HepG2 (cell line): ENCODE data around the gene AAMP. TPM values are rescaled to one million over a fixed set of nuclear protein-coding genes. Genes with fewer than 3 reads are reported as not detected.
A peak's percentile ranks its signal among the peaks of the same experiment; 100 is the strongest.

ENCODE experiments used
- ATF5 ChIP-seq: sonication (generic); formaldehyde crosslinking; IDR thresholded peaks from 2 replicates; pipeline ENCODE4 v1.4.0; 2020; ENCODE audit warnings: mild to moderate bottlenecking, low read depth, missing genetic modification reagents
- E2F5 ChIP-seq: sonication (generic); formaldehyde crosslinking; conservative IDR thresholded peaks from 2 replicates; pipeline ENCODE4 v1.4.0; 2020; ENCODE audit warnings: missing genetic modification reagents
- GPN1 ChIP-seq: sonication (generic); formaldehyde crosslinking; IDR thresholded peaks from 2 replicates; pipeline ENCODE4 v1.5.1; 2020; ENCODE audit warnings: missing genetic modification reagents, borderline replicate concordance
- GZF1 ChIP-seq: sonication (generic); formaldehyde crosslinking; IDR thresholded peaks from 2 replicates; pipeline ENCODE4 v1.5.1; 2020; ENCODE audit warnings: mild to moderate bottlenecking, missing genetic modification reagents
- HNF4A ChIP-seq: sonication (generic); formaldehyde crosslinking; IDR thresholded peaks from 2 replicates; pipeline ENCODE4 v1.4.0; 2020; ENCODE audit warnings: missing genetic modification reagents
- KLF13 ChIP-seq: sonication (generic); formaldehyde crosslinking; IDR thresholded peaks from 2 replicates; pipeline ENCODE4 v1.4.0; 2020; ENCODE audit warnings: mild to moderate bottlenecking, missing genetic modification reagents
- PAXIP1 ChIP-seq: sonication (generic); formaldehyde crosslinking; conservative IDR thresholded peaks from 2 replicates; pipeline ENCODE4 v1.4.0; 2020; ENCODE audit warnings: mild to moderate bottlenecking, missing genetic modification reagents, moderate library complexity
- PHF8 ChIP-seq: sonication (generic); formaldehyde crosslinking; IDR thresholded peaks from 2 replicates; pipeline ENCODE4 v1.5.0; 2020; ENCODE audit warnings: missing genetic modification reagents
- PLSCR1 ChIP-seq: sonication (generic); formaldehyde crosslinking; IDR thresholded peaks from 2 replicates; pipeline ENCODE4 v1.5.0; 2020; ENCODE audit warnings: missing genetic modification reagents, mild to moderate bottlenecking, borderline replicate concordance
- ZFYVE20 ChIP-seq: sonication (generic); formaldehyde crosslinking; IDR thresholded peaks from 2 replicates; pipeline ENCODE4 v1.8.0; 2023; ENCODE audit warnings: low read depth, mild to moderate bottlenecking, moderate library complexity, missing genetic modification reagents, borderline replicate concordance
- ZMYM3 ChIP-seq: sonication (generic); formaldehyde crosslinking; IDR thresholded peaks from 2 replicates; pipeline ENCODE4 v1.5.1; 2020; ENCODE audit warnings: mild to moderate bottlenecking, missing genetic modification reagents
- ZNF772 ChIP-seq: sonication (generic); formaldehyde crosslinking; IDR thresholded peaks from 2 replicates; pipeline ENCODE4 v1.5.0; 2020; ENCODE audit warnings: mild to moderate bottlenecking, missing genetic modification reagents
- polyA plus RNA-seq, 8 experiments: library from polyadenylated mRNA; depleted of rRNA in 3 of 8; stranded (reverse) in 7 of 8; unstranded in 1 of 8; fragments of >200 nt; fragmentation: Illumina TruSeq in 4 of 8; extraction: Trizol in 4 of 8; gene quantifications; 2 replicates each; pipeline versions ENCODE4 v1.2.1 to v1.2.3, GENCODE V29; 2011 to 2016; ENCODE audit warnings: low read depth in 4 of 8, missing spikeins in 1 of 8, mixed read lengths in 1 of 8; ENCODE audit not compliant: insufficient read depth in 1 of 8
- total RNA-seq, 5 experiments: library from RNA; depleted of rRNA; stranded (reverse); fragments of >200 nt; fragmentation: Illumina TruSeq; extraction: Trizol; gene quantifications; 2 replicates each; pipeline ENCODE4 v1.2.3, GENCODE V29; 2016; ENCODE audit warnings: low read depth in 1 of 5
- TF ChIP-seq, protein P1 (sequence below), 2 experiments: IDR thresholded peaks; 2 replicates each; pipeline ENCODE4 v1.6.1; 2011 to 2012; ENCODE audit warnings: low read length in 2 of 2, borderline replicate concordance in 1 of 2, low read depth in 1 of 2, mild to moderate bottlenecking in 1 of 2, moderate library complexity in 1 of 2
- TF ChIP-seq, protein P2 (sequence below): fragments of 450-650 bp; IDR thresholded peaks from 2 replicates; pipeline ENCODE4 v1.6.1; 2016
- TF ChIP-seq, protein P3 (sequence below): sonication (generic); formaldehyde crosslinking; IDR thresholded peaks from 2 replicates; pipeline ENCODE4 v1.8.1; 2022; ENCODE audit warnings: mild to moderate bottlenecking, missing genetic modification reagents
- TF ChIP-seq, protein P4 (sequence below): sonication (generic); formaldehyde crosslinking; IDR thresholded peaks from 2 replicates; pipeline ENCODE4 v1.8.0; 2022; ENCODE audit warnings: mild to moderate bottlenecking, missing genetic modification reagents, moderate library complexity

Gene AAMP
- total and polyA plus RNA-seq, 2 of the 13 experiments (the other 11 are each of a cell fraction or from before 2014, with no cell fraction given): 110 to 186 TPM

- TF ChIP-seq PLSCR1 (CRISPR knock-in tag) (no peak), ZMYM3 (CRISPR knock-in tag) (peak; percentile 94), E2F5 (CRISPR knock-in tag) (no peak), ATF5 (CRISPR knock-in tag) (no peak), HNF4A (peak; percentile 26; the same call in 1 of the 2 replicates), KLF13 (CRISPR knock-in tag) (no peak), GZF1 (CRISPR knock-in tag) (0 out of 2 replicates have a peak, but pooled peaks have one; percentile 50), GPN1 (CRISPR knock-in tag) (no peak), ZNF772 (peak; percentile 36; the same call in 1 of the 2 replicates), ZFYVE20 (CRISPR knock-in tag) (no peak), PHF8 (CRISPR knock-in tag) (0 out of 2 replicates have a peak, but pooled peaks have one; percentile 25), PAXIP1 (CRISPR knock-in tag) (peak; percentile 42; the same call in 1 of the 2 replicates)
- TF ChIP-seq, protein P1, sequence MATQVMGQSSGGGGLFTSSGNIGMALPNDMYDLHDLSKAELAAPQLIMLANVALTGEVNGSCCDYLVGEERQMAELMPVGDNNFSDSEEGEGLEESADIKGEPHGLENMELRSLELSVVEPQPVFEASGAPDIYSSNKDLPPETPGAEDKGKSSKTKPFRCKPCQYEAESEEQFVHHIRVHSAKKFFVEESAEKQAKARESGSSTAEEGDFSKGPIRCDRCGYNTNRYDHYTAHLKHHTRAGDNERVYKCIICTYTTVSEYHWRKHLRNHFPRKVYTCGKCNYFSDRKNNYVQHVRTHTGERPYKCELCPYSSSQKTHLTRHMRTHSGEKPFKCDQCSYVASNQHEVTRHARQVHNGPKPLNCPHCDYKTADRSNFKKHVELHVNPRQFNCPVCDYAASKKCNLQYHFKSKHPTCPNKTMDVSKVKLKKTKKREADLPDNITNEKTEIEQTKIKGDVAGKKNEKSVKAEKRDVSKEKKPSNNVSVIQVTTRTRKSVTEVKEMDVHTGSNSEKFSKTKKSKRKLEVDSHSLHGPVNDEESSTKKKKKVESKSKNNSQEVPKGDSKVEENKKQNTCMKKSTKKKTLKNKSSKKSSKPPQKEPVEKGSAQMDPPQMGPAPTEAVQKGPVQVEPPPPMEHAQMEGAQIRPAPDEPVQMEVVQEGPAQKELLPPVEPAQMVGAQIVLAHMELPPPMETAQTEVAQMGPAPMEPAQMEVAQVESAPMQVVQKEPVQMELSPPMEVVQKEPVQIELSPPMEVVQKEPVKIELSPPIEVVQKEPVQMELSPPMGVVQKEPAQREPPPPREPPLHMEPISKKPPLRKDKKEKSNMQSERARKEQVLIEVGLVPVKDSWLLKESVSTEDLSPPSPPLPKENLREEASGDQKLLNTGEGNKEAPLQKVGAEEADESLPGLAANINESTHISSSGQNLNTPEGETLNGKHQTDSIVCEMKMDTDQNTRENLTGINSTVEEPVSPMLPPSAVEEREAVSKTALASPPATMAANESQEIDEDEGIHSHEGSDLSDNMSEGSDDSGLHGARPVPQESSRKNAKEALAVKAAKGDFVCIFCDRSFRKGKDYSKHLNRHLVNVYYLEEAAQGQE (IDR thresholded peaks at IDR 0.05; ENCODE audit: borderline replicate concordance in 1 of 2, low read depth in 1 of 2, low read length in 2 of 2): no peak
- TF ChIP-seq, protein P2, sequence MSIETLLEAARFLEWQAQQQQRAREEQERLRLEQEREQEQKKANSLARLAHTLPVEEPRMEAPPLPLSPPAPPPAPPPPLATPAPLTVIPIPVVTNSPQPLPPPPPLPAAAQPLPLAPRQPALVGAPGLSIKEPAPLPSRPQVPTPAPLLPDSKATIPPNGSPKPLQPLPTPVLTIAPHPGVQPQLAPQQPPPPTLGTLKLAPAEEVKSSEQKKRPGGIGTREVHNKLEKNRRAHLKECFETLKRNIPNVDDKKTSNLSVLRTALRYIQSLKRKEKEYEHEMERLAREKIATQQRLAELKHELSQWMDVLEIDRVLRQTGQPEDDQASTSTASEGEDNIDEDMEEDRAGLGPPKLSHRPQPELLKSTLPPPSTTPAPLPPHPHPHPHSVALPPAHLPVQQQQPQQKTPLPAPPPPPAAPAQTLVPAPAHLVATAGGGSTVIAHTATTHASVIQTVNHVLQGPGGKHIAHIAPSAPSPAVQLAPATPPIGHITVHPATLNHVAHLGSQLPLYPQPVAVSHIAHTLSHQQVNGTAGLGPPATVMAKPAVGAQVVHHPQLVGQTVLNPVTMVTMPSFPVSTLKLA: no peak
- TF ChIP-seq, protein P3, sequence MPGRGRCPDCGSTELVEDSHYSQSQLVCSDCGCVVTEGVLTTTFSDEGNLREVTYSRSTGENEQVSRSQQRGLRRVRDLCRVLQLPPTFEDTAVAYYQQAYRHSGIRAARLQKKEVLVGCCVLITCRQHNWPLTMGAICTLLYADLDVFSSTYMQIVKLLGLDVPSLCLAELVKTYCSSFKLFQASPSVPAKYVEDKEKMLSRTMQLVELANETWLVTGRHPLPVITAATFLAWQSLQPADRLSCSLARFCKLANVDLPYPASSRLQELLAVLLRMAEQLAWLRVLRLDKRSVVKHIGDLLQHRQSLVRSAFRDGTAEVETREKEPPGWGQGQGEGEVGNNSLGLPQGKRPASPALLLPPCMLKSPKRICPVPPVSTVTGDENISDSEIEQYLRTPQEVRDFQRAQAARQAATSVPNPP (CRISPR knock-in tag): no peak
- TF ChIP-seq, protein P4, sequence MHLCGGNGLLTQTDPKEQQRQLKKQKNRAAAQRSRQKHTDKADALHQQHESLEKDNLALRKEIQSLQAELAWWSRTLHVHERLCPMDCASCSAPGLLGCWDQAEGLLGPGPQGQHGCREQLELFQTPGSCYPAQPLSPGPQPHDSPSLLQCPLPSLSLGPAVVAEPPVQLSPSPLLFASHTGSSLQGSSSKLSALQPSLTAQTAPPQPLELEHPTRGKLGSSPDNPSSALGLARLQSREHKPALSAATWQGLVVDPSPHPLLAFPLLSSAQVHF (CRISPR knock-in tag): no peak
Observed at GRCh38 chr2:218296847-218297246, 26.9 kb upstream of the AAMP start (continued).
